HepG2 (cell line): Measurements from ENCODE around the gene ADAT3. TPM values are rescaled to one million over a fixed set of nuclear protein-coding genes. Genes with fewer than 3 reads are reported as not detected.

Experiments
- ATAC-seq: fragments of 200-7000 bp; cut with Tn5 transposase; 3 replicates; pipeline ENCODE4 v1.9.1; 2020; ENCODE audit warnings: mild to moderate bottlenecking, moderate library complexity
- BruUV-seq: library from RNA; stranded (reverse); fragments of 400-500 nt; replicated peaks from 2 replicates; lab custom pipeline; 2021; lab: Mats Ljungman, UMichigan
- CTCF ChIA-PET: fragments of 300-600 bp; formaldehyde crosslinking; extraction: SDS; loops from one replicate; lab custom pipeline; 2021; ENCODE audit warnings: low total read pairs, inconsistent platforms, low intra/inter-chr PET ratio; lab: Yijun Ruan, JAX
- POLR2A ChIA-PET: fragments of 350-600 bp; sonication (Branson Sonifier 250); formaldehyde crosslinking; loops from one replicate; lab custom pipeline; 2020; ENCODE audit warnings: antibody characterized with exemption, inconsistent platforms; lab: Yijun Ruan, JAX
- DNase-seq: peaks from one replicate; pipeline ENCODE4 v3.0.0-alpha.2; 2015; ENCODE audit warnings: low spot score
- FAIRE-seq: peaks from 3 replicates; lab custom pipeline; 2011; peaks lifted over from hg19 to GRCh38; lab: Jason Lieb, UNC
- H2AFZ ChIP-seq: one replicate; pipeline ENCODE4 v1.6.1; 2011; ENCODE audit warnings: low read length, inconsistent platforms
- H3K27ac ChIP-seq: fragments of 300-600 bp; 3 replicates; pipeline ENCODE4 v1.8.0; 2011; ENCODE audit warnings: mixed run types, mild to moderate bottlenecking, mixed read lengths, low read length, inconsistent platforms; ENCODE audit not compliant: insufficient read depth; ENCODE audit errors: extremely low read length
- H3K27me3 ChIP-seq, 2 experiments: fragments of 200-600 bp in 1 of 2; 2 replicates in 1 of 2; 3 replicates in 1 of 2; pipeline versions ENCODE4 v1.6.0 to v1.8.0; 2011; ENCODE audit warnings: low read length in 2 of 2, mild to moderate bottlenecking in 2 of 2, moderate library complexity in 2 of 2, inconsistent platforms in 1 of 2; ENCODE audit not compliant: insufficient read depth in 2 of 2, control insufficient read depth in 1 of 2
- H3K36me3 ChIP-seq, 2 experiments: fragments of 200-600 bp in 1 of 2; replicated peaks in 1 of 2; 2 replicates in 1 of 2; 3 replicates in 1 of 2; pipeline versions ENCODE4 v1.5.1 to v1.8.0; 2011; ENCODE audit warnings: low read length in 2 of 2, inconsistent platforms in 1 of 2; ENCODE audit not compliant: insufficient read depth in 2 of 2, control insufficient read depth in 1 of 2
- H3K4me1 ChIP-seq: 2 replicates; pipeline ENCODE4 v1.5.1; 2012; ENCODE audit warnings: low read length, inconsistent platforms; ENCODE audit not compliant: insufficient read depth
- H3K4me2 ChIP-seq: 2 replicates; pipeline ENCODE4 v1.6.0; 2011; ENCODE audit warnings: low read depth, low read length, inconsistent platforms
- H3K4me3 ChIP-seq, 3 experiments: fragments of 200-600 bp in 1 of 3; sonication (generic), shearing (Covaris generic) in 1 of 3; replicated peaks in 1 of 3; 2 replicates each; pipeline ENCODE4 v1.5.1; 2011 to 2016; ENCODE audit warnings: low read length in 3 of 3, inconsistent platforms in 2 of 3, low read depth in 2 of 3, mild to moderate bottlenecking in 2 of 3, control low read depth in 1 of 3, mixed read lengths in 1 of 3; ENCODE audit not compliant: insufficient read depth in 1 of 3
- H3K79me2 ChIP-seq: one replicate; pipeline ENCODE4 v1.6.1; 2011; ENCODE audit warnings: low read length, inconsistent platforms; ENCODE audit not compliant: insufficient read depth
- H3K9ac ChIP-seq: 2 replicates; pipeline ENCODE4 v1.6.0; 2011; ENCODE audit warnings: mild to moderate bottlenecking, low read depth, low read length, inconsistent platforms; ENCODE audit not compliant: insufficient read depth
- H3K9me3 ChIP-seq: 2 replicates; pipeline ENCODE4 v1.5.1; 2012; ENCODE audit warnings: mild to moderate bottlenecking, low read length
- H4K20me1 ChIP-seq: 2 replicates; pipeline ENCODE4 v1.6.0; 2011; ENCODE audit warnings: inconsistent platforms, mild to moderate bottlenecking, low read length, moderate library complexity; ENCODE audit not compliant: insufficient read depth
- ERF ChIP-seq: IDR thresholded peaks from 2 replicates; pipeline ENCODE4 v1.6.1; 2018; ENCODE audit warnings: missing biosample characterization, missing genetic modification reagents
- FOXO1 ChIP-seq: sonication (generic); formaldehyde crosslinking; IDR thresholded peaks from 2 replicates; pipeline ENCODE4 v1.4.0; 2020; ENCODE audit warnings: missing genetic modification reagents
- NFIC ChIP-seq: IDR thresholded peaks from 2 replicates; pipeline ENCODE4 v1.6.1; 2012; ENCODE audit warnings: mild to moderate bottlenecking, low read length, inconsistent platforms
- PLRG1 ChIP-seq: fragments of 450-650 bp; conservative IDR thresholded peaks from 2 replicates; pipeline ENCODE4 v1.6.1; 2016
- PRPF4 ChIP-seq: fragments of 200-400 bp; formaldehyde crosslinking; IDR thresholded peaks from 2 replicates; pipeline ENCODE4 v1.6.1; 2016; ENCODE audit warnings: low read length, low read depth; ENCODE audit not compliant: poor library complexity, severe bottlenecking
- RARA ChIP-seq: IDR thresholded peaks from 2 replicates; pipeline ENCODE4 v1.6.1; 2016; ENCODE audit warnings: missing genetic modification reagents, missing compliant biosample characterization
- RFXANK ChIP-seq: IDR thresholded peaks from 2 replicates; pipeline ENCODE4 v1.6.1; 2016
- SRSF1 ChIP-seq: fragments of 200-400 bp; formaldehyde crosslinking; optimal IDR thresholded peaks from 2 replicates; pipeline ENCODE3; 2017; ENCODE audit warnings: mild to moderate bottlenecking, low read depth, low read length, moderate library complexity
- ZFX ChIP-seq: sonication (generic); formaldehyde crosslinking; IDR thresholded peaks from 2 replicates; pipeline ENCODE4 v1.4.0; 2020; ENCODE audit warnings: mild to moderate bottlenecking, low read depth, missing genetic modification reagents, moderate library complexity
- ZNF570 ChIP-seq: sonication (generic); formaldehyde crosslinking; IDR thresholded peaks from 2 replicates; pipeline ENCODE4 v1.4.0; 2020; ENCODE audit warnings: mild to moderate bottlenecking, missing genetic modification reagents, borderline replicate concordance
- ZNF572 ChIP-seq: sonication (generic); formaldehyde crosslinking; IDR thresholded peaks from 2 replicates; pipeline ENCODE4 v1.5.1; 2020; ENCODE audit warnings: mild to moderate bottlenecking, missing genetic modification reagents
- ZNF646 ChIP-seq: sonication (generic); formaldehyde crosslinking; IDR thresholded peaks from 2 replicates; pipeline ENCODE4 v1.9.0; 2021; ENCODE audit warnings: mild to moderate bottlenecking, missing genetic modification reagents
- ZNF687 ChIP-seq: sonication (generic); formaldehyde crosslinking; IDR thresholded peaks from 2 replicates; pipeline ENCODE4 v1.5.1; 2020; ENCODE audit warnings: mild to moderate bottlenecking, missing genetic modification reagents, moderate library complexity
- ZNF781 ChIP-seq: sonication (generic); formaldehyde crosslinking; IDR thresholded peaks from 2 replicates; pipeline ENCODE4 v1.5.1; 2020; ENCODE audit warnings: borderline replicate concordance, mild to moderate bottlenecking, missing genetic modification reagents; ENCODE audit errors: not compliant biosample characterization
- ZNF782 ChIP-seq: sonication (generic); formaldehyde crosslinking; IDR thresholded peaks from 2 replicates; pipeline ENCODE4 v1.4.0; 2020; ENCODE audit warnings: missing genetic modification reagents, mild to moderate bottlenecking, borderline replicate concordance
- ZNF816 ChIP-seq: sonication (generic); formaldehyde crosslinking; IDR thresholded peaks from 2 replicates; pipeline ENCODE4 v1.8.0; 2022; ENCODE audit warnings: missing genetic modification reagents, mild to moderate bottlenecking, borderline replicate concordance
- ZSCAN12 ChIP-seq: sonication (generic); formaldehyde crosslinking; IDR thresholded peaks from 2 replicates; pipeline ENCODE4 v1.9.0; 2021; ENCODE audit warnings: mild to moderate bottlenecking, missing genetic modification reagents
- whole genome bisulfite sequencing: methylation state at CpG from one replicate; pipeline ENCODE4 v1.1.6; 2017; ENCODE audit warnings: low lambda C conversion rate; 5-methylcytosine and 5-hydroxymethylcytosine counted together
- in situ Hi-C: cut with HindIII; loops from 2 replicates; pipeline ENCODE4 v1.10.0; 2017; ENCODE audit warnings: low pct_unique_long_range_greater_than_20kb; ENCODE audit not compliant: extremely low pct_ligation_motif_present
- intact Hi-C: fragments of 100-400 bp; cut with micrococcal nuclease; formaldehyde crosslinking; loops from one replicate; pipeline ENCODE4 v1.10.0; 2022; ENCODE audit not compliant: unreplicated experiment
- polyA plus RNA-seq, 8 experiments: library from polyadenylated mRNA; depleted of rRNA in 3 of 8; stranded (reverse) in 7 of 8; unstranded in 1 of 8; fragments of >200 nt; fragmentation: Illumina TruSeq in 4 of 8; extraction: Trizol in 4 of 8; gene quantifications; 2 replicates each; pipeline versions ENCODE4 v1.2.1 to v1.2.3, GENCODE V29; 2011 to 2016; ENCODE audit warnings: low read depth in 4 of 8, missing spikeins in 1 of 8, mixed read lengths in 1 of 8; ENCODE audit not compliant: insufficient read depth in 1 of 8
- total RNA-seq, 5 experiments: library from RNA; depleted of rRNA; stranded (reverse); fragments of >200 nt; fragmentation: Illumina TruSeq; extraction: Trizol; gene quantifications; 2 replicates each; pipeline ENCODE4 v1.2.3, GENCODE V29; 2016; ENCODE audit warnings: low read depth in 1 of 5

Gene ADAT3
- total and polyA plus RNA-seq, 2 of the 13 experiments (the other 11 are each of a cell fraction or from before 2014, with no cell fraction given) = 0.95 to 3.5 TPM

GRCh38 chr19:1917146-1917545 is 11.9 kb downstream of the ADAT3 start:
- peaks cover 23 to 53% of the 10 kb centered on the region in 2 experiments; a peak in 4 of 5 replicates for H3K36me3 ChIP-seq
- ATAC-seq (no peak), FAIRE-seq (no peak), DNase-seq (no peak)
- H3K79me2 ChIP-seq = peaks cover 6% of the 10 kb centered on the region
- 94% methylated on average over 17 of the region's 17 CpGs for WGBS
- intact Hi-C loops = no loop called here
- H3K4me1 ChIP-seq = no peaks in the 10 kb centered on the region
- H3K4me2 ChIP-seq = no peak overlapping the region
- ChIA-PET POLR2A (no interaction called here), CTCF (no interaction called here)
- BruUV-seq = no TSS peak
- no peaks in the 10 kb centered on the region; a peak in 1 of 5 replicates for H3K27me3 ChIP-seq
- no peak overlapping the region for H2AFZ ChIP-seq
- H3K9me3 ChIP-seq = no peaks in the 10 kb centered on the region
- no peak overlapping the region for H3K27ac ChIP-seq
- H4K20me1 ChIP-seq = no peaks in the 10 kb centered on the region
- H3K4me3 ChIP-seq = no peak overlapping the region
- no peak overlapping the region for H3K9ac ChIP-seq
- in situ Hi-C loops = no loop called here
- TF ChIP-seq ZSCAN12 (no peak), RARA (CRISPR knock-in tag) (no peak), ZFX (CRISPR knock-in tag) (no peak), PRPF4 (no peak), NFIC (no peak), ZNF816 (CRISPR knock-in tag) (no peak), ERF (CRISPR knock-in tag) (no peak), ZNF782 (CRISPR knock-in tag) (no peak), PLRG1 (no peak), RFXANK (CRISPR knock-in tag) (no peak), ZNF570 (CRISPR knock-in tag) (no peak), SRSF1 (no peak), ZNF572 (CRISPR knock-in tag) (no peak), ZNF687 (no peak), ZNF646 (CRISPR knock-in tag) (no peak), FOXO1 (CRISPR knock-in tag) (no peak), ZNF781 (no peak)
